Keratinocyte (primary cell): ENCODE results near the gene CLDN5. TPM values are rescaled to one million over a fixed set of nuclear protein-coding genes. Genes with fewer than 3 reads are reported as not detected.
A peak's percentile ranks its signal among the peaks of the same experiment; 100 is the strongest.

Experiments used
- DNase-seq: peaks from one replicate; pipeline ENCODE4 v3.0.0-alpha.2; 2011; ENCODE audit warnings: low read depth, missing footprints, low spot score
- FAIRE-seq: peaks from 2 replicates; lab custom pipeline; 2011; peaks lifted over from hg19 to GRCh38; lab: Jason Lieb, UNC
- H2AFZ ChIP-seq: 2 replicates; pipeline ENCODE4 v1.6.0; 2012; ENCODE audit warnings: low read length, control low read depth, inconsistent platforms; ENCODE audit not compliant: control insufficient read depth
- H3K27ac ChIP-seq: 2 replicates; pipeline ENCODE4 v1.5.1; 2011; ENCODE audit warnings: low read length; ENCODE audit not compliant: control insufficient read depth, insufficient read depth
- H3K27me3 ChIP-seq: 3 replicates; pipeline ENCODE4 v1.6.0; 2011; ENCODE audit warnings: low read length; ENCODE audit not compliant: control insufficient read depth, insufficient read depth; ENCODE audit errors: extremely low read depth
- H3K36me3 ChIP-seq, 2 experiments: 2 replicates in 1 of 2; 3 replicates in 1 of 2; pipeline ENCODE4 v1.5.1; 2011; ENCODE audit warnings: low read length in 2 of 2, mild to moderate bottlenecking in 1 of 2; ENCODE audit not compliant: control insufficient read depth in 2 of 2, insufficient read depth in 2 of 2; ENCODE audit errors: extremely low read depth in 1 of 2
- H3K4me1 ChIP-seq: 3 replicates; pipeline ENCODE4 v1.5.1; 2011; ENCODE audit warnings: low read length; ENCODE audit not compliant: control insufficient read depth, insufficient read depth; ENCODE audit errors: extremely low read depth
- H3K4me2 ChIP-seq: 3 replicates; pipeline ENCODE4 v1.6.0; 2011; ENCODE audit warnings: low read depth, low read length; ENCODE audit not compliant: control insufficient read depth, insufficient read depth; ENCODE audit errors: extremely low read depth
- H3K4me3 ChIP-seq, 3 experiments: fragments of 200-600 bp in 1 of 3; sonication (generic) in 1 of 3; 2 replicates in 2 of 3; 3 replicates in 1 of 3; pipeline ENCODE4 v1.5.1; 2011 to 2016; ENCODE audit warnings: low read length in 3 of 3, mild to moderate bottlenecking in 3 of 3, control low read depth in 2 of 3, inconsistent platforms in 1 of 3, low read depth in 1 of 3, mixed read lengths in 1 of 3, mixed run types in 1 of 3, moderate library complexity in 1 of 3; ENCODE audit not compliant: control insufficient read depth in 2 of 3, insufficient read depth in 2 of 3; ENCODE audit errors: extremely low read depth in 1 of 3
- H3K79me2 ChIP-seq: 2 replicates; pipeline ENCODE4 v1.6.0; 2012; ENCODE audit warnings: low read length; ENCODE audit not compliant: control insufficient read depth, insufficient read depth
- H3K9ac ChIP-seq: 3 replicates; pipeline ENCODE4 v1.6.0; 2011; ENCODE audit warnings: low read length; ENCODE audit not compliant: control insufficient read depth, insufficient read depth; ENCODE audit errors: extremely low read depth
- H3K9me1 ChIP-seq: 3 replicates; pipeline ENCODE4 v1.6.0; 2011; ENCODE audit warnings: low read length; ENCODE audit not compliant: control insufficient read depth, insufficient read depth; ENCODE audit errors: extremely low read depth
- H3K9me3 ChIP-seq: 2 replicates; pipeline ENCODE4 v1.5.1; 2012; ENCODE audit warnings: low read depth, low read length; ENCODE audit not compliant: control insufficient read depth
- H4K20me1 ChIP-seq: 3 replicates; pipeline ENCODE4 v1.6.0; 2011; ENCODE audit warnings: low read length; ENCODE audit not compliant: control insufficient read depth, insufficient read depth; ENCODE audit errors: extremely low read depth
- CTCF ChIP-seq, 3 experiments: IDR thresholded peaks in 1 of 3; conservative IDR thresholded peaks in 1 of 3; optimal IDR thresholded peaks in 1 of 3; 2 replicates in 2 of 3; 3 replicates in 1 of 3; pipeline versions ENCODE3 to v1.5.1; 2011; ENCODE audit warnings: low read length in 3 of 3, mild to moderate bottlenecking in 3 of 3, moderate library complexity in 2 of 3, control low read depth in 1 of 3, inconsistent platforms in 1 of 3; ENCODE audit not compliant: insufficient read depth in 2 of 3; ENCODE audit errors: extremely low read depth in 1 of 3
- EZH2 ChIP-seq: IDR thresholded peaks from one replicate; pipeline ENCODE4 v1.6.1; 2012; ENCODE audit warnings: inconsistent platforms, mild to moderate bottlenecking, low read length, moderate library complexity
- dilution Hi-C: fragments of 300-500 bp; cut with MboI; formaldehyde crosslinking; loops from one replicate; pipeline ENCODE4 v1.7.0; 2020; ENCODE audit warnings: low sequenced_read_pairs; ENCODE audit not compliant: extremely low pct_ligation_motif_present
- polyA plus RNA-seq, 5 experiments: library from polyadenylated mRNA; depleted of rRNA in 3 of 5; stranded (reverse) in 3 of 5; stranded (forward) in 1 of 5; unstranded in 1 of 5; fragments of >200 nt; gene quantifications; 1 replicate in 1 of 5; 2 replicates in 3 of 5; 3 replicates in 1 of 5; pipeline versions ENCODE4 v1.2.1 to v1.2.3, GENCODE V29; 2011 to 2012; ENCODE audit warnings: missing spikeins in 2 of 5, low read depth in 1 of 5, low replicate concordance in 1 of 5

The CLDN5 gene
- polyA plus RNA-seq, 1 donor (not counting 4 experiments of a cell fraction or from before 2014, with no cell fraction given): not detected

- peaks cover 4% of the 10 kb centered on the region for H3K9me1 ChIP-seq
- no peaks in the 10 kb centered on the region for H3K79me2 ChIP-seq
- DNase-seq (no peak), FAIRE-seq (no peak)
- no peak overlapping the region for H3K27ac ChIP-seq
- H3K9ac ChIP-seq: no peak overlapping the region
- H3K4me2 ChIP-seq: peak overlapping the region; percentile 48
- H4K20me1 ChIP-seq: no peaks in the 10 kb centered on the region
- H3K27me3 ChIP-seq: no peaks in the 10 kb centered on the region
- peaks cover 20% of the 10 kb centered on the region for H3K4me1 ChIP-seq
- H3K9me3 ChIP-seq: no peaks in the 10 kb centered on the region
- TF ChIP-seq EZH2: no peak
- no peak for TF ChIP-seq CTCF (optimal IDR thresholded peaks at IDR 0.05 in 1 of 3, IDR thresholded peaks at IDR 0.05 in 1 of 3, conservative IDR thresholded peaks at IDR 0.05 in 1 of 3; ENCODE audit: extremely low read depth in 1 of 3, insufficient read depth in 2 of 3, low read length in 3 of 3)
- no peak overlapping the region for H3K4me3 ChIP-seq
- dilution Hi-C loops: no loop called here
- H2AFZ ChIP-seq: peak overlapping the region; percentile 39
- H3K36me3 ChIP-seq: no peaks in the 10 kb centered on the region
Measured at GRCh38 chr22:19565382-19566278, 41.4 kb upstream of the CLDN5 start.

- Histone ChIP-seq H3K4me1 (peaks cover 5% of the 10 kb centered on the region), H3K4me2 (no peak overlapping the region), H3K36me3 (no peaks in the 10 kb centered on the region), H3K27ac (no peak overlapping the region), H2AFZ (no peak overlapping the region), H3K9ac (no peak overlapping the region), H3K27me3 (no peaks in the 10 kb centered on the region), H3K9me3 (no peaks in the 10 kb centered on the region), H3K9me1 (no peaks in the 10 kb centered on the region), H4K20me1 (no peaks in the 10 kb centered on the region), H3K79me2 (no peaks in the 10 kb centered on the region), H3K4me3 (no peak overlapping the region)
- no peak for TF ChIP-seq EZH2
- no peak for TF ChIP-seq CTCF (optimal IDR thresholded peaks at IDR 0.05 in 1 of 3, IDR thresholded peaks at IDR 0.05 in 1 of 3, conservative IDR thresholded peaks at IDR 0.05 in 1 of 3; ENCODE audit: extremely low read depth in 1 of 3, insufficient read depth in 2 of 3, low read length in 3 of 3)
- FAIRE-seq (no peak), DNase-seq (no peak)
- dilution Hi-C loops: no loop called here
Measured at GRCh38 chr22:19559956-19560355, 35.7 kb upstream of the CLDN5 start.
